Measurements from ENCODE around the gene PDS5B.
A peak's percentile ranks its signal among the peaks of the same experiment; 100 is the strongest.

PDS5B gene

GRCh38 chr13:32661685-32662084 lies 75.4 kb downstream of the PDS5B start:
- TF ChIP-seq, protein P1, sequence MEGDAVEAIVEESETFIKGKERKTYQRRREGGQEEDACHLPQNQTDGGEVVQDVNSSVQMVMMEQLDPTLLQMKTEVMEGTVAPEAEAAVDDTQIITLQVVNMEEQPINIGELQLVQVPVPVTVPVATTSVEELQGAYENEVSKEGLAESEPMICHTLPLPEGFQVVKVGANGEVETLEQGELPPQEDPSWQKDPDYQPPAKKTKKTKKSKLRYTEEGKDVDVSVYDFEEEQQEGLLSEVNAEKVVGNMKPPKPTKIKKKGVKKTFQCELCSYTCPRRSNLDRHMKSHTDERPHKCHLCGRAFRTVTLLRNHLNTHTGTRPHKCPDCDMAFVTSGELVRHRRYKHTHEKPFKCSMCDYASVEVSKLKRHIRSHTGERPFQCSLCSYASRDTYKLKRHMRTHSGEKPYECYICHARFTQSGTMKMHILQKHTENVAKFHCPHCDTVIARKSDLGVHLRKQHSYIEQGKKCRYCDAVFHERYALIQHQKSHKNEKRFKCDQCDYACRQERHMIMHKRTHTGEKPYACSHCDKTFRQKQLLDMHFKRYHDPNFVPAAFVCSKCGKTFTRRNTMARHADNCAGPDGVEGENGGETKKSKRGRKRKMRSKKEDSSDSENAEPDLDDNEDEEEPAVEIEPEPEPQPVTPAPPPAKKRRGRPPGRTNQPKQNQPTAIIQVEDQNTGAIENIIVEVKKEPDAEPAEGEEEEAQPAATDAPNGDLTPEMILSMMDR (IDR thresholded peaks at IDR 0.05; ENCODE audit: insufficient read depth, low read length, missing control alignments) = no peak
- H3K4me3 ChIP-seq (ENCODE audit: low read depth, low read length) = no peak overlapping the region
- POLR2A ChIA-PET = no interaction called here
- CTCF ChIA-PET = interaction anchor here (1.5 to 4.3 kb wide), 5 partner anchors 8 to 76 kb away, joined by 6 to 31 read pairs (median 7); partner anchors contain the start of gene PDS5B
- no peak for DNase-seq (ENCODE audit: low read depth, low spot score)

GRCh38 chr13:32663660-32664059 lies 77.4 kb downstream of the PDS5B start:
- no peak for DNase-seq (ENCODE audit: low read depth, low spot score)
- TF ChIP-seq, protein P1 (IDR thresholded peaks at IDR 0.05; ENCODE audit: insufficient read depth, low read length, missing control alignments) = no peak
- H3K4me3 ChIP-seq (ENCODE audit: low read depth, low read length) = no peak overlapping the region
- CTCF ChIA-PET = interaction anchor here (1.0 kb wide), 1 partner anchor 24 kb away, joined by 3 read pairs; no protein-coding TSS in a partner anchor
- POLR2A ChIA-PET = no interaction called here

- TF ChIP-seq, protein P1 (IDR thresholded peaks at IDR 0.05; ENCODE audit: insufficient read depth, low read length, missing control alignments) = no peak
- CTCF ChIA-PET = interaction anchor here (1.1 to 6.1 kb wide), 3 partner anchors 9 to 28 kb away, joined by 5 to 60 read pairs (median 26); no protein-coding TSS in a partner anchor
- POLR2A ChIA-PET = no interaction called here
- no peak for DNase-seq (ENCODE audit: low read depth, low spot score)
- no peak overlapping the region for H3K4me3 ChIP-seq (ENCODE audit: low read depth, low read length)
Observed at GRCh38 chr13:32666990-32667571, 80.8 kb downstream of the PDS5B start.

DNA sequence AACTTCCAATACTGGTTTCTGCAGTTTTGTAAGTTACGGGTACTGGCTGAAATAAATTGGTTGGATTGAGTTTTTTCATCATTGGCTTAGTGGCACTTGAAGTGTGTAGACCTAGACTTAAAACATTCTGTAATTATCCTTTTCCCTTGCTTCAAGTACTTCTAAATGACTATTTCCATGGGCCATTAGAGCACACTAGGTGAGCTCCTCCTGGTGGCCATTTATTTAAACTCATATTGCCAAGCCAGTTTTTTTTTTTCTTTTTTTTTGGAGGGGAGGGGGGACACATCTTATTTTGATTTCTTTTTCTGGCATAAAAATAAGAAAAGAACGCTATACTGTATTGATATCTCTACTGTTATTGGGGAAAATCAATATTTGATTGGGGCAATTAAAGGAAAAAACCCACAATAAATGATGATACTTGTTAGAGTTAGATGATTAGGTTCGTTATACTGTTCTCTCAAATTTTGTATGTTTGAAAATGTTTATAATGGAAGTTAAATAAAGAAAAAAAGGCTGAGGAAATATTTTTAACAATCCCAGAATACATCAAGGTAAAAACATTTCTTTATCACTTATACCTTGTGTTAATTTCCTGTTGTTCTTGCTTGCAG lies 82.9 kb downstream of the PDS5B start:
- TF ChIP-seq, protein P1 (IDR thresholded peaks at IDR 0.05; ENCODE audit: insufficient read depth, low read length, missing control alignments) = peak; percentile 34
- CTCF ChIA-PET = interaction anchor here (0.6 to 6.1 kb wide), 28 partner anchors 8 to 987 kb away, joined by 3 to 60 read pairs (median 5); partner anchors contain the start of gene PDS5B
- H3K4me3 ChIP-seq (ENCODE audit: low read depth, low read length) = no peak overlapping the region
- POLR2A ChIA-PET = interaction anchor here (0.6 kb wide), 1 partner anchor 61 kb away, joined by 3 read pairs; no protein-coding TSS in a partner anchor
- no peak for DNase-seq (ENCODE audit: low read depth, low spot score)

GRCh38 chr13:32674503-32674902 lies 88.3 kb downstream of the PDS5B start:
- no peak for DNase-seq (ENCODE audit: low read depth, low spot score)
- CTCF ChIA-PET = no interaction called here
- TF ChIP-seq, protein P1 (IDR thresholded peaks at IDR 0.05; ENCODE audit: insufficient read depth, low read length, missing control alignments) = no peak
- POLR2A ChIA-PET = no interaction called here
- no peak overlapping the region for H3K4me3 ChIP-seq (ENCODE audit: low read depth, low read length)

DNA sequence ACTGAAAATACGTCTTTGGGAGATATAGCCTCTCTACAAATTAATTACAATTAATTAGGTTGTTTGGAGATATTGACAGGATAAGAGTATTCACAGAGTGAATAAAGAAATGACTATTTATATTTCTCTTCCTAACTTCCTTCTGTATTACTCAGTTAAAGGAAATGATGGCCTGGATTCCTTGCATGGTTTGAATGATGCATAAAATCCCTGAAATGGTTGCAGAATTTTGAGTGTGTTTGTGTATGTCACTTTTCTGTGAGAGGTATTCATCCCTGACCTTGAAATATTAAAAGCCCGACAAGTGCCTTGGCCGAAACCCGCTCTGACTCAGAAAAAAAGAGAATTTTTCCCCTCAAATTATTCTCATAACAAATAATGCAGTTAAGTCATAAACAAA lies 90.0 kb downstream of the PDS5B start:
- POLR2A ChIA-PET = interaction anchor here (0.6 kb wide), 1 partner anchor 17 kb away, joined by 3 read pairs; no protein-coding TSS in a partner anchor
- DNase-seq (ENCODE audit: low read depth, low spot score) = peak; percentile 34
- TF ChIP-seq, protein P1 (IDR thresholded peaks at IDR 0.05; ENCODE audit: insufficient read depth, low read length, missing control alignments) = no peak
- CTCF ChIA-PET = interaction anchor here (1.2 to 1.4 kb wide), 2 partner anchors 24 to 89 kb away, joined by 3 to 4 read pairs; no protein-coding TSS in a partner anchor
- H3K4me3 ChIP-seq (ENCODE audit: low read depth, low read length) = no peak overlapping the region

All from AG04449 (cell line).